ENCODE measurements around the gene EFHC1. TPM values are rescaled to one million over a fixed set of nuclear protein-coding genes. Genes with fewer than 3 reads are reported as not detected.
A peak's percentile ranks its signal among the peaks of the same experiment; 100 is the strongest.
"Not testable (repeated sequence)": the region's sequence is repeated elsewhere in the genome, so short reads cannot be mapped to it uniquely, and the experiment has no call there.

The EFHC1 gene
- total RNA-seq, 1 experiment from 2014 or later = 26.9 TPM

DNA sequence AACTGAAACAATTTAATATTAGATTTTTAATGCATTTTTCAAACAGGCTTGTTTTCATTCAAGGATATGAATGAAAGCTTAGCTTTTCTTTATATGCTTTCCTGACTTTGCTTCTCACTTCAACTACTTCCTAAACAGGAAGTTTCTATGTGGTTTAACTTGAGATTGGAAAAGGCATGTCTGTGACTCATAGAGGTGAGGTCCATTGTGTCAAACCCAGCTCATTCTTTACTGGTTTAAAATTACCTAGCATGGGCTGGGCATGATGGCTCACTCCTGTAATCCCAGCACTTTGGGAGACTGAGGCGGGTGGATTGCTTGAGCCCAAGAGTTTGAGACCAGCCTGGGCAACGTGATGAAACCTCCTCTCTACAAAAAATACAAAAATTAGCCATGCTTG, 34.4 kb downstream of the EFHC1 start:
- Mint-ChIP-seq H3K27me3 (ENCODE audit: insufficient read depth, unreplicated experiment) (no peaks in the 10 kb centered on the region), H3K9me3 (ENCODE audit: unreplicated experiment) (peaks cover 17% of the 10 kb centered on the region), H3K36me3 (ENCODE audit: insufficient read depth, unreplicated experiment) (no peaks in the 10 kb centered on the region), H3K4me3 (ENCODE audit: unreplicated experiment) (no peak overlapping the region), H3K4me1 (ENCODE audit: insufficient read depth, unreplicated experiment) (no peaks in the 10 kb centered on the region), H3K27ac (ENCODE audit: low read depth, unreplicated experiment) (peak overlapping the region; percentile 41)
- TF ChIP-seq, protein P1, sequence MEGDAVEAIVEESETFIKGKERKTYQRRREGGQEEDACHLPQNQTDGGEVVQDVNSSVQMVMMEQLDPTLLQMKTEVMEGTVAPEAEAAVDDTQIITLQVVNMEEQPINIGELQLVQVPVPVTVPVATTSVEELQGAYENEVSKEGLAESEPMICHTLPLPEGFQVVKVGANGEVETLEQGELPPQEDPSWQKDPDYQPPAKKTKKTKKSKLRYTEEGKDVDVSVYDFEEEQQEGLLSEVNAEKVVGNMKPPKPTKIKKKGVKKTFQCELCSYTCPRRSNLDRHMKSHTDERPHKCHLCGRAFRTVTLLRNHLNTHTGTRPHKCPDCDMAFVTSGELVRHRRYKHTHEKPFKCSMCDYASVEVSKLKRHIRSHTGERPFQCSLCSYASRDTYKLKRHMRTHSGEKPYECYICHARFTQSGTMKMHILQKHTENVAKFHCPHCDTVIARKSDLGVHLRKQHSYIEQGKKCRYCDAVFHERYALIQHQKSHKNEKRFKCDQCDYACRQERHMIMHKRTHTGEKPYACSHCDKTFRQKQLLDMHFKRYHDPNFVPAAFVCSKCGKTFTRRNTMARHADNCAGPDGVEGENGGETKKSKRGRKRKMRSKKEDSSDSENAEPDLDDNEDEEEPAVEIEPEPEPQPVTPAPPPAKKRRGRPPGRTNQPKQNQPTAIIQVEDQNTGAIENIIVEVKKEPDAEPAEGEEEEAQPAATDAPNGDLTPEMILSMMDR (IDR thresholded peaks at IDR 0.05; ENCODE audit: unreplicated experiment) = no peak
- BruUV-seq (replicated peaks) = no TSS peak
- intact Hi-C loops (cut with micrococcal nuclease) = no loop called here
- POLR2A ChIA-PET = interaction anchor here (0.7 to 2.3 kb wide), 7 partner anchors 28 to 313 kb away, joined by 3 to 8 read pairs (median 3); partner anchors contain the start of gene EFHC1
- DNase-seq (ENCODE audit: unreplicated experiment) = peak; percentile 45
- CTCF ChIA-PET = interaction anchor here (0.7 to 2.0 kb wide), 3 partner anchors 10 to 404 kb away, joined by 3 to 7 read pairs (median 4); no protein-coding TSS in a partner anchor

DNA sequence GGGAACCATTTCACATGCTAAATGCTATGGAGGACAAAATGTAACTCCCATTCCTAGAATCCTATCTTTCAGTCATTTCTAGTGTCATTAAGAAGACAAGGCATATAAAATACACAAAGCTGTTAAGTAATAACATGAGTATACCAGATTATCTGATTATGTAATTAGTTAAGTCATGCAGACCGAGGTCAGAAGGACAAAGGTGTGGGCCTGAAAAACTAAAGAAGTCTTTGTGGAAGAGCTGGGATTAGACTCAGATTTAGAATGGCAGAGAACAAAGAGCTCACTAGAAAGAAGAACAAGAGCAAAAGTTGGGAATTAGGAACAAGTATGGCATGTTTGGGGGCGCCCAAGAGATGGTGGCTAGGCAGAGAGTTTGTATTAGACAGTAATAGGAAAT, 37.0 kb downstream of the EFHC1 start:
- intact Hi-C loops (cut with micrococcal nuclease) = no loop called here
- Mint-ChIP-seq H3K27ac (ENCODE audit: low read depth, unreplicated experiment) (no peak overlapping the region), H3K9me3 (ENCODE audit: unreplicated experiment) (peaks cover 7% of the 10 kb centered on the region), H3K36me3 (ENCODE audit: insufficient read depth, unreplicated experiment) (no peaks in the 10 kb centered on the region), H3K4me1 (ENCODE audit: insufficient read depth, unreplicated experiment) (no peaks in the 10 kb centered on the region), H3K4me3 (ENCODE audit: unreplicated experiment) (no peak overlapping the region), H3K27me3 (ENCODE audit: insufficient read depth, unreplicated experiment) (no peaks in the 10 kb centered on the region)
- TF ChIP-seq, protein P1 (IDR thresholded peaks at IDR 0.05; ENCODE audit: unreplicated experiment) = no peak
- ChIA-PET CTCF (interaction anchor here (0.6 to 0.9 kb wide), 2 partner anchors 34 to 57 kb away, joined by 3 to 4 read pairs; no protein-coding TSS in a partner anchor), POLR2A (interaction anchor here (0.6 to 1.0 kb wide), 2 partner anchors 43 to 109 kb away, joined by 3 read pairs; no protein-coding TSS in a partner anchor)
- peak; percentile 1 for DNase-seq (ENCODE audit: unreplicated experiment)
- BruUV-seq (replicated peaks) = no TSS peak

DNA sequence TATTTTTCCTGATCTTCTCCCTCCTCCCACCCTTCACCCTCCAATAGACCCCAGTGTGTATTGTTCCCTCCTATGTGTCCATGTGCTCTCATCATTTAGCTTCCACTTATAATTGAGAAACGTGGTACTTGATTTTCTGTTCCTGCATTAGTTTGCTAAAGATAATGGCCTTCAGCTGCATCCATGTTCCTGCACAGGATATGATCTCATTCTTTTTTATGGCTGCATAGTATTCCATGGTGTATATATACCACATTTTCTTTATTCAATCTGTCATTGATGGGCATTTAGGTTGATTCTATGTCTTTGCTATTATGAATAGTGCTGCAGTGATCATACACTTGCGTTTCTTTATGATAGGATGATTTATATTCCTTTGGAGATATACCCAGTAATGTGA, 41.1 kb downstream of the EFHC1 start:
- DNase-seq (ENCODE audit: unreplicated experiment); H3K4me1 Mint-ChIP-seq (ENCODE audit: insufficient read depth, unreplicated experiment); POLR2A ChIA-PET; H3K4me3 Mint-ChIP-seq (ENCODE audit: unreplicated experiment); H3K36me3 Mint-ChIP-seq (ENCODE audit: insufficient read depth, unreplicated experiment); H3K27me3 Mint-ChIP-seq (ENCODE audit: insufficient read depth, unreplicated experiment); intact Hi-C loops (cut with micrococcal nuclease); H3K9me3 Mint-ChIP-seq (ENCODE audit: unreplicated experiment); CTCF ChIA-PET; BruUV-seq (replicated peaks); H3K27ac Mint-ChIP-seq (ENCODE audit: low read depth, unreplicated experiment): not testable (repeated sequence)

DNA sequence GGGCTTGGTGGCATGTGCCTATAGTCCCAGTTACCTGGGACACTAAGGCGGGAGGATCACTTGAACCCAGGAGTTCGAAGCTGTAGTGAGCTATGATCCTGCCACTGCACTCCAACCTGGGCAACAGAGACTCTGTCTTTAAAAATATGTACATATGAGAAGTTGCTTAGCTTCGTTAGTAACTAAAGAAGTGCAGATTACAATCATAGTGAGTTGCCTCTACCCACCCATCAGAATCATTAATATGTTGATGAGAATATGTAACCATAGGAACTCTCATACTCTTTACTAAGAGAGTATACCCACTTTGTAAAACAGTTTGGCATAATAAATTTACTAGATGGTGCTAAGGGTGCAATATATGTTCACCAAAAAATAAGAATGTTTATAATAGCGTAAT, 54.0 kb downstream of the EFHC1 start:
- DNase-seq (ENCODE audit: unreplicated experiment) = no peak
- BruUV-seq (replicated peaks) = no TSS peak
- Mint-ChIP-seq H3K4me3 (ENCODE audit: unreplicated experiment) (no peak overlapping the region), H3K27me3 (ENCODE audit: insufficient read depth, unreplicated experiment) (no peaks in the 10 kb centered on the region), H3K27ac (ENCODE audit: low read depth, unreplicated experiment) (no peak overlapping the region), H3K9me3 (ENCODE audit: unreplicated experiment) (no peaks in the 10 kb centered on the region), H3K36me3 (ENCODE audit: insufficient read depth, unreplicated experiment) (no peaks in the 10 kb centered on the region), H3K4me1 (ENCODE audit: insufficient read depth, unreplicated experiment) (no peaks in the 10 kb centered on the region)
- intact Hi-C loops (cut with micrococcal nuclease) = no loop called here
- ChIA-PET POLR2A (interaction anchor here (1.0 kb wide), 1 partner anchor 14 kb away, joined by 3 read pairs; no protein-coding TSS in a partner anchor), CTCF (no interaction called here)
- TF ChIP-seq, protein P1 (IDR thresholded peaks at IDR 0.05; ENCODE audit: unreplicated experiment) = no peak

DNA sequence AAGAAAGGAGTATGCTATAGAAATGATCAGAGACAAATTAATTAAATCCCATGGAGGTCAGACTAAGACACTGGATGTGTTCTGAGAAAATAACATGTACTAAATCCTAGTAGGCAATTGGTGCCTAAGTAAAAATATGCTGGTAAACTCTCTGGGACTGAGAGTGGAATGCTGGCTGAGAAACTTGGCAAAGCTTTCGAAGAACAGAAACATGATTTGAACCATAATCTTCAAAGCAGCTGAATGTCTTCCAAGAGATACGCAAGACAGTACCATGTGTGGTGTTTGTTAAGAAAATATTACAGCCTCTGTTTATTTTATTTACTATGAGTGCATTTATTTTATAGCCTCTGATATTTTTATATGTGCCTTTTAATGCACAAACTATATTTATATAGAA, 55.2 kb downstream of the EFHC1 start:
- POLR2A ChIA-PET = no interaction called here
- no peaks in the 10 kb centered on the region for H3K9me3 Mint-ChIP-seq (ENCODE audit: unreplicated experiment)
- H3K4me3 Mint-ChIP-seq (ENCODE audit: unreplicated experiment) = no peak overlapping the region
- H3K36me3 Mint-ChIP-seq (ENCODE audit: insufficient read depth, unreplicated experiment) = no peaks in the 10 kb centered on the region
- no TSS peak for BruUV-seq (replicated peaks)
- no peaks in the 10 kb centered on the region for H3K27me3 Mint-ChIP-seq (ENCODE audit: insufficient read depth, unreplicated experiment)
- TF ChIP-seq, protein P1 (IDR thresholded peaks at IDR 0.05; ENCODE audit: unreplicated experiment) = no peak
- intact Hi-C loops (cut with micrococcal nuclease) = no loop called here
- no peaks in the 10 kb centered on the region for H3K4me1 Mint-ChIP-seq (ENCODE audit: insufficient read depth, unreplicated experiment)
- CTCF ChIA-PET = interaction anchor here (0.6 kb wide), 1 partner anchor 407 kb away, joined by 4 read pairs; no protein-coding TSS in a partner anchor
- H3K27ac Mint-ChIP-seq (ENCODE audit: low read depth, unreplicated experiment) = no peak overlapping the region
- DNase-seq (ENCODE audit: unreplicated experiment) = no peak

All from MCF 10A (cell line).